PC-9 (cell line): ENCODE results near the gene GRB14. TPM values are rescaled to one million over a fixed set of nuclear protein-coding genes. Genes with fewer than 3 reads are reported as not detected.

Source experiments
- BruUV-seq: library from RNA; stranded (reverse); fragments of 400-500 nt; replicated peaks from 2 replicates; lab custom pipeline; 2021; lab: Mats Ljungman, UMichigan
- CTCF ChIA-PET: fragments of 300-600 bp; sonication (Branson Sonifier 250); formaldehyde crosslinking; loops from one replicate; lab custom pipeline; 2022; ENCODE audit warnings: antibody characterized with exemption; lab: Charles Lee
- POLR2A ChIA-PET: fragments of 300-600 bp; sonication (Branson Sonifier 250); formaldehyde crosslinking; loops from one replicate; lab custom pipeline; 2022; ENCODE audit warnings: antibody characterized with exemption; ENCODE audit not compliant: unreplicated experiment; lab: Charles Lee
- DNase-seq, 2 experiments: peaks; one replicate each; pipeline versions ENCODE4 v3.0.0 to v3.0.0-alpha.2; 2015 to 2022; ENCODE audit warnings: mixed read lengths in 1 of 2
- H2AFZ ChIP-seq: fragments of 200-600 bp; sonication (generic); 2 replicates; pipeline ENCODE4 v1.8.1; 2017; ENCODE audit warnings: antibody characterized with exemption
- H3F3A ChIP-seq: fragments of 200-600 bp; sonication (generic); 2 replicates; pipeline ENCODE4 v1.8.1; 2017; ENCODE audit warnings: antibody characterized with exemption, mild to moderate bottlenecking, low read depth; ENCODE audit not compliant: insufficient read depth
- H3K27ac ChIP-seq: fragments of 200-600 bp; sonication (generic); 2 replicates; pipeline ENCODE4 v1.6.1; 2016; ENCODE audit warnings: mixed run types
- H3K27me3 ChIP-seq: fragments of 200-600 bp; sonication (generic); 2 replicates; pipeline ENCODE4 v1.6.1; 2016; ENCODE audit warnings: low read depth, mixed run types; ENCODE audit not compliant: insufficient read depth
- H3K36me3 ChIP-seq: fragments of 200-600 bp; sonication (generic); 2 replicates; pipeline ENCODE4 v1.6.1; 2016; ENCODE audit warnings: low read depth, mixed run types
- H3K4me1 ChIP-seq: fragments of 200-600 bp; sonication (generic); replicated peaks from 2 replicates; pipeline ENCODE4 v1.6.1; 2016; ENCODE audit warnings: mixed run types; ENCODE audit not compliant: insufficient read depth
- H3K4me2 ChIP-seq: fragments of 200-600 bp; sonication (generic); 2 replicates; pipeline ENCODE4 v1.6.1; 2017; ENCODE audit warnings: mixed run types
- H3K4me3 ChIP-seq: fragments of 200-600 bp; sonication (generic); 2 replicates; pipeline ENCODE4 v1.6.1; 2016; ENCODE audit warnings: mixed run types
- H3K79me2 ChIP-seq: fragments of 200-600 bp; sonication (generic); 2 replicates; pipeline ENCODE4 v1.6.1; 2017; ENCODE audit warnings: low read depth, mixed run types
- H3K9me2 ChIP-seq: fragments of 200-600 bp; sonication (generic); 2 replicates; pipeline ENCODE4 v1.8.1; 2017; ENCODE audit warnings: mild to moderate bottlenecking; ENCODE audit not compliant: insufficient read depth
- H3K9me3 ChIP-seq: fragments of 200-600 bp; sonication (generic); 2 replicates; pipeline ENCODE4 v1.8.1; 2016; ENCODE audit warnings: low read depth; ENCODE audit not compliant: insufficient read depth
- H4K20me1 ChIP-seq: fragments of 200-600 bp; sonication (generic); 2 replicates; pipeline ENCODE4 v1.8.1; 2017; ENCODE audit not compliant: insufficient read depth
- CTCF ChIP-seq: fragments of 200-600 bp; sonication (generic); conservative IDR thresholded peaks from 2 replicates; pipeline ENCODE4 v1.6.1; 2017; ENCODE audit warnings: mixed run types, antibody characterized with exemption, mild to moderate bottlenecking, moderate library complexity
- EZH2 ChIP-seq: fragments of 200-600 bp; sonication (generic); IDR thresholded peaks from 2 replicates; pipeline ENCODE4 v1.8.0; 2017; ENCODE audit warnings: antibody characterized with exemption, low read depth
- intact Hi-C: fragments of 100-400 bp; cut with micrococcal nuclease; formaldehyde crosslinking; loops from one replicate; pipeline ENCODE4 v1.10.0; 2022; ENCODE audit not compliant: unreplicated experiment
- total RNA-seq: library from RNA; stranded (reverse); gene quantifications from 2 replicates; pipeline ENCODE4 v1.2.3, GENCODE V29; 2021

The GRB14 gene
- total RNA-seq, 1 experiment from 2014 or later = 3.4 TPM

GRCh38 chr2:164561991-164562390, 59.3 kb downstream of the GRB14 start:
- Histone ChIP-seq H3F3A (no peaks in the 10 kb centered on the region), H3K4me3 (no peak overlapping the region), H3K27me3 (no peaks in the 10 kb centered on the region), H2AFZ (no peak overlapping the region), H3K9me3 (no peaks in the 10 kb centered on the region), H3K27ac (no peak overlapping the region), H3K36me3 (no peaks in the 10 kb centered on the region), H3K9me2 (no peaks in the 10 kb centered on the region), H3K4me1 (no peaks in the 10 kb centered on the region), H3K4me2 (no peak overlapping the region), H3K79me2 (no peaks in the 10 kb centered on the region), H4K20me1 (no peaks in the 10 kb centered on the region)
- intact Hi-C loops = loop anchor here (5.0 kb wide), 1 partner anchor 155 kb away; no protein-coding TSS in a partner anchor
- DNase-seq = no peak
- ChIA-PET POLR2A (no interaction called here), CTCF (no interaction called here)
- no TSS peak for BruUV-seq
- no peak for TF ChIP-seq EZH2
- no peak for TF ChIP-seq CTCF

- no peak overlapping the region for H2AFZ ChIP-seq
- no peak for DNase-seq
- no peaks in the 10 kb centered on the region for H3F3A ChIP-seq
- no peak overlapping the region for H3K4me2 ChIP-seq
- no peak overlapping the region for H3K4me3 ChIP-seq
- CTCF ChIA-PET = no interaction called here
- no peaks in the 10 kb centered on the region for H3K4me1 ChIP-seq
- H4K20me1 ChIP-seq = no peaks in the 10 kb centered on the region
- TF ChIP-seq CTCF (no peak), EZH2 (no peak)
- H3K79me2 ChIP-seq = no peaks in the 10 kb centered on the region
- no peaks in the 10 kb centered on the region for H3K9me3 ChIP-seq
- POLR2A ChIA-PET = no interaction called here
- H3K27me3 ChIP-seq = no peaks in the 10 kb centered on the region
- intact Hi-C loops = loop anchor here (5.0 kb wide), 1 partner anchor 156 kb away; no protein-coding TSS in a partner anchor
- no TSS peak for BruUV-seq
- H3K27ac ChIP-seq = no peak overlapping the region
- H3K9me2 ChIP-seq = no peaks in the 10 kb centered on the region
- H3K36me3 ChIP-seq = no peaks in the 10 kb centered on the region
Measured at GRCh38 chr2:164561416-164561815, 59.9 kb downstream of the GRB14 start.

- ChIA-PET CTCF (no interaction called here), POLR2A (no interaction called here)
- no peaks in the 10 kb centered on the region for H3K36me3 ChIP-seq
- intact Hi-C loops = loop anchor here (5.0 kb wide), 1 partner anchor 156 kb away; no protein-coding TSS in a partner anchor
- no peak overlapping the region for H3K4me2 ChIP-seq
- BruUV-seq = no TSS peak
- H4K20me1 ChIP-seq = no peaks in the 10 kb centered on the region
- no peaks in the 10 kb centered on the region for H3K9me2 ChIP-seq
- no peaks in the 10 kb centered on the region for H3K9me3 ChIP-seq
- H2AFZ ChIP-seq = no peak overlapping the region
- H3F3A ChIP-seq = no peaks in the 10 kb centered on the region
- H3K27me3 ChIP-seq = no peaks in the 10 kb centered on the region
- H3K79me2 ChIP-seq = no peaks in the 10 kb centered on the region
- H3K4me3 ChIP-seq = no peak overlapping the region
- no peak for DNase-seq
- TF ChIP-seq EZH2 (no peak), CTCF (no peak)
- H3K27ac ChIP-seq = no peak overlapping the region
- no peaks in the 10 kb centered on the region for H3K4me1 ChIP-seq
Measured at GRCh38 chr2:164560902-164561301, 60.4 kb downstream of the GRB14 start.
